Measurements from ENCODE around the gene CDC42BPB. TPM values are rescaled to one million over a fixed set of nuclear protein-coding genes. Genes with fewer than 3 reads are reported as not detected.

CDC42BPB gene
- total RNA-seq, 1 experiment from 2014 or later = 1.6 TPM

DNA sequence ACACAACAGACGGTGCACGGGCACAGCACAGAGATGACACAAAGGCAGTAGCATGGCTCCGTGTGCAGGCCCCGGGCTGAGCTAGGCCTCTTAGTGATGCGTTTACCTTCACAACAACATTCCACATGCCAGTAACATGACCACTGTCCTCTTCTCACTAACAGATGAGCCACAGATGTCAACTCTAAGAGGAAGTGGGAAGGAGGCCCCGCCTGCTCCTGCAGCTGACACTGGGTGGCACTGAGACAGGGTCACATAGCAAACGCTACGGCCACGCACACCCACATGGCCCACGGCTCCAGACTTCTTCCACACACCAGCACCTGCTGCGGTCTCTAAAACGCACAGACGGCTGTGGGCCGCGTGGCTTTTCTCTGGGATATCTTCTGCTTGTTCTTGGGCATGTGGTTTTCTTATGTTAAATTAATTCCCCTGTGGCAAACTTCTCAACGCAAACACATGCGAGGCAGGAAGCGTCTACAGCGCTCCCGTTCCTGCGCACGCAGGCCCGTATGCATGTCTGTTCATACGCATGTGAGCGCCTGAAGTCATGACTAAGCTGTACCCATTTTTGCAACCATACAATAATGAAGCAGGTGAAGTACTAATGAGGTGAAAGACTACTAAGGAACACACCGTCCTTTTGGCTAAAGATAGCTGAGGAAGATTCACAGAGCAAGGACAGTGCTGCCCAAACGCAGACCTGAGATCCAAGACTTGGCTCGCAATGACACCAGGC lies 108.1 kb downstream of the CDC42BPB start:
- Histone ChIP-seq H3K27ac (ENCODE audit: low read length) (peak overlapping the region; percentile 85), H3K36me3 (ENCODE audit: insufficient read depth, low read length) (no peaks in the 10 kb centered on the region), H3K27me3 (ENCODE audit: low read length) (no peaks in the 10 kb centered on the region), H2AFZ (ENCODE audit: low read length) (peak overlapping the region; percentile 85), H3K79me2 (ENCODE audit: low read length) (no peaks in the 10 kb centered on the region), H3K4me1 (ENCODE audit: low read length) (peaks cover 35% of the 10 kb centered on the region), H3K9ac (ENCODE audit: low read length) (peak overlapping the region; percentile 45), H3K9me2 (replicated peaks; ENCODE audit: insufficient read depth, low read length) (no peaks in the 10 kb centered on the region), H4K20me1 (ENCODE audit: insufficient read depth, low read depth, low read length) (no peaks in the 10 kb centered on the region), H3K4me2 (ENCODE audit: low read depth, low read length, poor library complexity, severe bottlenecking) (peak overlapping the region; percentile 58), H3K4me3 (ENCODE audit: low read length) (peak overlapping the region; percentile 44; the same call in 1 of the 2 replicates), H3K9me3 (ENCODE audit: low read length) (no peaks in the 10 kb centered on the region)
- DNase-seq = peak; percentile 94

DNA sequence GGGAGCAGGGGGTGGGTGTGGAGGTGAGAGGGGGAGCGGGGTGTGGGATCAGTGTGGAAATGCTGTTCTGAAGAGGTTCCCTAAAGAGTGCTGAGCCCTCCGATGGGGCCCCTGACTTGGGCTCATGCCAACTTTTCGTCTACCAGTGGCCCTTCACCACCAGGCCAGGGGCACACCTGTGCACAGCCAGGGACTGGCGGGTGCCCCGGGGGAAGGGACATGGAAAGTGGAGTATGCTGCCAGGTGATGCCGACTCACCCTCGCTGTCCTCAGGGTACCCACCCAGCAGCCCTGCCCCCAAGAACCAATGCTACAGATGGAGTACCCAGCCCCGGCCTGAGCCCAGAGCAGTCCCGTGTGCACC lies 108.7 kb downstream of the CDC42BPB start:
- Histone ChIP-seq H3K4me1 (ENCODE audit: low read length) (peaks cover 35% of the 10 kb centered on the region), H3K27ac (ENCODE audit: low read length) (peak overlapping the region; percentile 85), H2AFZ (ENCODE audit: low read length) (peak overlapping the region; percentile 85), H3K9me2 (replicated peaks; ENCODE audit: insufficient read depth, low read length) (no peaks in the 10 kb centered on the region), H3K9ac (ENCODE audit: low read length) (peak overlapping the region; percentile 45), H3K4me2 (ENCODE audit: low read depth, low read length, poor library complexity, severe bottlenecking) (peak overlapping the region; percentile 58), H3K4me3 (ENCODE audit: low read length) (peak overlapping the region; percentile 44; the same call in 1 of the 2 replicates), H4K20me1 (ENCODE audit: insufficient read depth, low read depth, low read length) (no peaks in the 10 kb centered on the region), H3K36me3 (ENCODE audit: insufficient read depth, low read length) (no peaks in the 10 kb centered on the region), H3K79me2 (ENCODE audit: low read length) (no peaks in the 10 kb centered on the region), H3K27me3 (ENCODE audit: low read length) (no peaks in the 10 kb centered on the region), H3K9me3 (ENCODE audit: low read length) (no peaks in the 10 kb centered on the region)
- peak; percentile 81 for DNase-seq

GRCh38 chr14:102947321-102948103 lies 109.8 kb downstream of the CDC42BPB start:
- Histone ChIP-seq H3K9me3 (ENCODE audit: low read length) (no peaks in the 10 kb centered on the region), H3K9ac (ENCODE audit: low read length) (0 out of 2 replicates have a peak overlapping the region, but pooled peaks have one; percentile 56), H2AFZ (ENCODE audit: low read length) (peak overlapping the region; percentile 72; the same call in 1 of the 2 replicates), H3K36me3 (ENCODE audit: insufficient read depth, low read length) (no peaks in the 10 kb centered on the region), H3K9me2 (replicated peaks; ENCODE audit: insufficient read depth, low read length) (no peaks in the 10 kb centered on the region), H3K27me3 (ENCODE audit: low read length) (no peaks in the 10 kb centered on the region), H3K27ac (ENCODE audit: low read length) (no peak overlapping the region), H4K20me1 (ENCODE audit: insufficient read depth, low read depth, low read length) (no peaks in the 10 kb centered on the region), H3K4me3 (ENCODE audit: low read length) (peak overlapping the region; percentile 56), H3K79me2 (ENCODE audit: low read length) (no peaks in the 10 kb centered on the region), H3K4me2 (ENCODE audit: low read depth, low read length, poor library complexity, severe bottlenecking) (peak overlapping the region; percentile 65), H3K4me1 (ENCODE audit: low read length) (peaks cover 35% of the 10 kb centered on the region)
- DNase-seq = no peak

- Histone ChIP-seq H3K79me2 (ENCODE audit: low read length) (no peaks in the 10 kb centered on the region), H3K9ac (ENCODE audit: low read length) (no peak overlapping the region), H3K4me2 (ENCODE audit: low read depth, low read length, poor library complexity, severe bottlenecking) (no peak overlapping the region)
Observed at GRCh38 chr14:102945346-102946130, 111.8 kb downstream of the CDC42BPB start.

GRCh38 chr14:102944448-102945330 lies 112.7 kb downstream of the CDC42BPB start:
- no peaks in the 10 kb centered on the region for H3K79me2 ChIP-seq (ENCODE audit: low read length)
- H2AFZ ChIP-seq (ENCODE audit: low read length) = no peak overlapping the region
- peaks cover 55% of the 10 kb centered on the region for H3K4me1 ChIP-seq (ENCODE audit: low read length)
- H3K27ac ChIP-seq (ENCODE audit: low read length) = no peak overlapping the region
- H3K4me3 ChIP-seq (ENCODE audit: low read length) = no peak overlapping the region
- no peaks in the 10 kb centered on the region for H3K9me2 ChIP-seq (replicated peaks; ENCODE audit: insufficient read depth, low read length)
- no peaks in the 10 kb centered on the region for H3K9me3 ChIP-seq (ENCODE audit: low read length)
- H4K20me1 ChIP-seq (ENCODE audit: insufficient read depth, low read depth, low read length) = no peaks in the 10 kb centered on the region
- H3K9ac ChIP-seq (ENCODE audit: low read length) = no peak overlapping the region
- no peaks in the 10 kb centered on the region for H3K27me3 ChIP-seq (ENCODE audit: low read length)
- DNase-seq = no peak
- H3K4me2 ChIP-seq (ENCODE audit: low read depth, low read length, poor library complexity, severe bottlenecking) = no peak overlapping the region
- no peaks in the 10 kb centered on the region for H3K36me3 ChIP-seq (ENCODE audit: insufficient read depth, low read length)

More at GRCh38 chr14:102945346-102946130, 111.8 kb downstream of the CDC42BPB start:
- H3K4me3 ChIP-seq (ENCODE audit: low read length) = no peak overlapping the region
- no peak overlapping the region for H3K27ac ChIP-seq (ENCODE audit: low read length)
- no peaks in the 10 kb centered on the region for H4K20me1 ChIP-seq (ENCODE audit: insufficient read depth, low read depth, low read length)
- no peaks in the 10 kb centered on the region for H3K27me3 ChIP-seq (ENCODE audit: low read length)
- DNase-seq = no peak
- no peaks in the 10 kb centered on the region for H3K9me3 ChIP-seq (ENCODE audit: low read length)
- peaks cover 54% of the 10 kb centered on the region for H3K4me1 ChIP-seq (ENCODE audit: low read length)
- H2AFZ ChIP-seq (ENCODE audit: low read length) = no peak overlapping the region
- H3K36me3 ChIP-seq (ENCODE audit: insufficient read depth, low read length) = no peaks in the 10 kb centered on the region
- H3K9me2 ChIP-seq (replicated peaks; ENCODE audit: insufficient read depth, low read length) = no peaks in the 10 kb centered on the region

DNA sequence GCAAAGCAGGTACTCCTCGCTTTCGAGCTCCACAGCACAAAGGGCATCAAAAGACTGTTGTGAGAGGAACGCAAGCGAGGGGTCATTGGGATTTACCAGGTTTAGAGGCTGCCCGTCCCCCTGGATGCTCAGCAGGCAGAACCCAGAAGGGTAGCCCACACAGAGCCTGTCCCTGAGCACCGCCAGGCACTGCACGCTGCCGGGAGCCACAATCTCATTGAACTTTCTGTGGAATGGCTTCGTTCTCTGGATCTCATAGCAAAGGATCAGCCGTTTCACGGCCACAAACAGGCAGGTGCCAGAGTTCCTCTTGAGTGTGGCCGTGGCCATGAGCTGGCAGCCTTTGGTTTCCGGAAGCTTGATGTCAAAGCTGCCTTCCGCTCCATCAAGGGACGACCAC lies 113.4 kb downstream of the CDC42BPB start:
- Histone ChIP-seq H3K27ac (ENCODE audit: low read length) (no peak overlapping the region), H3K27me3 (ENCODE audit: low read length) (no peaks in the 10 kb centered on the region), H3K4me1 (ENCODE audit: low read length) (peaks cover 48% of the 10 kb centered on the region), H3K4me2 (ENCODE audit: low read depth, low read length, poor library complexity, severe bottlenecking) (no peak overlapping the region), H2AFZ (ENCODE audit: low read length) (no peak overlapping the region), H3K9me3 (ENCODE audit: low read length) (no peaks in the 10 kb centered on the region), H3K4me3 (ENCODE audit: low read length) (no peak overlapping the region), H3K9ac (ENCODE audit: low read length) (no peak overlapping the region), H3K36me3 (ENCODE audit: insufficient read depth, low read length) (no peaks in the 10 kb centered on the region), H3K79me2 (ENCODE audit: low read length) (no peaks in the 10 kb centered on the region), H4K20me1 (ENCODE audit: insufficient read depth, low read depth, low read length) (no peaks in the 10 kb centered on the region), H3K9me2 (replicated peaks; ENCODE audit: insufficient read depth, low read length) (no peaks in the 10 kb centered on the region)
- no peak for DNase-seq

GRCh38 chr14:102943454-102943853 lies 113.9 kb downstream of the CDC42BPB start:
- Histone ChIP-seq H3K4me3 (ENCODE audit: low read length) (no peak overlapping the region), H3K27me3 (ENCODE audit: low read length) (no peaks in the 10 kb centered on the region), H3K9ac (ENCODE audit: low read length) (no peak overlapping the region), H3K4me2 (ENCODE audit: low read depth, low read length, poor library complexity, severe bottlenecking) (no peak overlapping the region), H3K9me3 (ENCODE audit: low read length) (no peaks in the 10 kb centered on the region), H3K79me2 (ENCODE audit: low read length) (no peaks in the 10 kb centered on the region), H3K4me1 (ENCODE audit: low read length) (peaks cover 43% of the 10 kb centered on the region), H3K36me3 (ENCODE audit: insufficient read depth, low read length) (no peaks in the 10 kb centered on the region), H3K9me2 (replicated peaks; ENCODE audit: insufficient read depth, low read length) (no peaks in the 10 kb centered on the region), H4K20me1 (ENCODE audit: insufficient read depth, low read depth, low read length) (no peaks in the 10 kb centered on the region), H2AFZ (ENCODE audit: low read length) (no peak overlapping the region), H3K27ac (ENCODE audit: low read length) (no peak overlapping the region)
- no peak for DNase-seq
